Measurements from ENCODE around the gene MYO16.

Gene MYO16

DNA sequence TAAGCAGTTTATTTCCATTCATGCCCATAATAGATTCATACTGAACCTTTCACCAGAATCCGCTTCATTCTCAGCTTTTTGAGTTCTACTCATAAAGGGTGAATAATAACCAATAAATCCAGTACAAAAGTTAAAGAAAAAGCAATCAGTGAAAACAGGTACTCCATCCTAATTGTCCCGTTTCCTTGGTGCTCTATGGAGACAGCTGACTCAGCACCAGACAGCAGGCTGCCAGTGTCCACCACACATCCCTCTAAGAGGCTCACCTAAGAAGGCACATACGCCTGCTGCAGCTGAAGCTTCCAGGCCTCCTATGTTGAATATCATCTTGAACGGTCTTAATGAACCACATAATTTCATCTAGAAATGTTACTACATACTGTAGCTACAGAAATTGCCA lies 27.3 kb downstream of the MYO16 start:
- no peak for DNase-seq (ENCODE audit: low read depth)
- no peak for TF ChIP-seq CTCF (conservative IDR thresholded peaks at IDR 0.05; ENCODE audit: low read depth, low read length)
- no peak overlapping the region for H3K4me3 ChIP-seq (ENCODE audit: low read depth, low read length)

DNA sequence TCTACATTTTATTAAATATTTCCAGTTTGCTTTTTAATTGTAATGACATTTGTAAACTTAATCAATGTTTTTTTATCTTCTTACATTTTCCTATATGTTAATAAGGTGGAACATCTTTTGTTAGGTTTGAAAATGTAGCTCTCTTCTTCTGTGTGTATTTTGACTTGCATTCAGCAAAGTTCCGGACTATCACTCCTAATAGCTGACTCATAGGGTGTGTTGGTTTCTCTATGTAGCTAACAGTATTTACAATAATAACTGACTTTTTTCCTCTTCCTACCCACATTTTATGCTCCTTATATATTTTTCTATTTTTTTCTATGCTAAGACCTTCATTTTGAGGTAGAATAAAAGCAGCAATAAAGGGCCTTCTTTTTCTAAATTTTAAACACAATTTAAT lies 28.1 kb downstream of the MYO16 start:
- DNase-seq (ENCODE audit: low read depth), result peak; percentile 12
- no peak overlapping the region for H3K4me3 ChIP-seq (ENCODE audit: low read depth, low read length)

DNA sequence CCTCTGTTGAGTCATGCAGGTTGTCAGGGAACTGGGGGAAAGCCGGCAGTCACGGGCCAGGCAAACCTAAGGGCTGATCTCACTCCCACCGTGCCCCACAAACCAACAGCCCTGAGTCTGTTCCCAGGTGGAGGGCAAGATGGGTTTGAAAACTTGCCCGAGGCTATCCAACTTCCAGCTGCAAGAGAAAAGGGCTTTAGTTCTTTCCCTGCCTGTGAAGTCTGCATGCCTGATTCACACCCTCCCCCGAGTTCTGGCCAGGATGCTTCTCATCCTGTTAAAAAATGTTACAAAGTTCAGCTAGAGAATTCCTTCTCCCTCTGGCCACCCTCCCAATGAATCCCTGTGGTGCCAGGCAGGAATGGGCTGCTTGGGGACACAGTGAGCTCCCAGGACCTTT lies 33.1 kb downstream of the MYO16 start:
- TF ChIP-seq CTCF (conservative IDR thresholded peaks at IDR 0.05; ENCODE audit: low read depth, low read length), result no peak
- no peak overlapping the region for H3K4me3 ChIP-seq (ENCODE audit: low read depth, low read length)
- no peak for DNase-seq (ENCODE audit: low read depth)

More for the DNA sequence above, 28.1 kb downstream of the MYO16 start:
- TF ChIP-seq CTCF (conservative IDR thresholded peaks at IDR 0.05; ENCODE audit: low read depth, low read length), result no peak

DNA sequence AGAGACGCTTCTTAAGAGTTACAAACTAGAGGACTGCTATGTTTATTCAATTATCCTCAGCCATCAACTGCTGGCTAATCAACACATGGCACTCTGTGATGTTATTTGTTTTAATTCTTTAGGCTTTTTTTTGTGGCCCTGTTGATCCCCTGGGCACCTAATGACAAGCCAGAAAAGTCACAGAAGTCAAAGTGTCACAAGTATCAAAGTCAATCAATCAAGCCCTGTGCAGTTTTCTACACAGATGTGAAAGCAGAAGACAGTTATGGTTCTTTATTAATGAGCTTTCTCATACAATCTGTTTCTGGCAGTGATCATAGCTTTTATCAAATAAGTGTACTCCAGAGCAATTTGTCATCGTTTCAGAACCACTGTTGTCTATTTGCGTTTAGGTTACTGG lies 34.3 kb downstream of the MYO16 start:
- TF ChIP-seq CTCF (conservative IDR thresholded peaks at IDR 0.05; ENCODE audit: low read depth, low read length), result no peak
- DNase-seq (ENCODE audit: low read depth), result no peak
- H3K4me3 ChIP-seq (ENCODE audit: low read depth, low read length), result no peak overlapping the region

GRCh38 chr13:108667205-108667604 lies 37.8 kb downstream of the MYO16 start:
- TF ChIP-seq CTCF (conservative IDR thresholded peaks at IDR 0.05; ENCODE audit: low read depth, low read length), result no peak
- no peak for DNase-seq (ENCODE audit: low read depth)
- H3K4me3 ChIP-seq (ENCODE audit: low read depth, low read length), result no peak overlapping the region

DNA sequence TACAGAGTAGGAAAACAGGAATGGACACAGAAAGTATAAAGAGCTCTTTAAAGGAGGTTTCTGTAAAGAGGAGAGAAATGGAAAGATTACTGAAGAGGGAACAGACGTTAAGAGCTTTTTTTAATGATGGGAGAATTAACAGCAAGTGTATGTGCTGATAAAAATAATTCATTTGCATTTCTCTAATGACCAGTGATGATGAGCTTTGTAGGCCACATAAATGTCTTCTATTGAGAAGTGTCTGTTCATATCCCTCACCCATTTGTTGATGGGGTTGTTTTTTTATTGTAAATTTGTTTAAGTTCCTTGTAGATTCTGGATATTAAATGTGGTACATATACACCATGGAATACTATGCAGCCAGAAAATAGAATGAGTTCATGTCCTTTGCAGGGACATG lies 40.0 kb downstream of the MYO16 start:
- no peak overlapping the region for H3K4me3 ChIP-seq (ENCODE audit: low read depth, low read length)
- peak; percentile 33 for DNase-seq (ENCODE audit: low read depth)
- no peak for TF ChIP-seq CTCF (conservative IDR thresholded peaks at IDR 0.05; ENCODE audit: low read depth, low read length)

DNA sequence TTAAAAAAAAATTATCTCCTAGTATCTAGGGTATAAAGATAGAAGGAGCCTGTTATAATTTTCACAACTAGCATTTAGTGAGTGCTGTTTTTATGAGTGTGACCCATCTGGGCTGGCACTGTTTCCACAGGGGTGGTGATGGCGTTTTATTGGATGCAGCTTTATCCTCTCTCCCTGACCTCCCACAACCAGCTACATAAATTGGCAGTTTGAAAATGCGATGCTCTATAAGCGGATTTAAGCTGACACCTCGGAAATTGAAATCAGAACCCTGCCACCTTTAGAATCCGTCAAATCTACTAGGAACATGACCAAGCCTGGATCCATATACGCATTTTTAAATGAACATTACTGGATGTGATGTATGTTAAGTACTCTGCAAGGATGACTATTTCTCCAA lies 44.9 kb downstream of the MYO16 start:
- DNase-seq (ENCODE audit: low read depth), result no peak
- H3K4me3 ChIP-seq (ENCODE audit: low read depth, low read length), result no peak overlapping the region
- no peak for TF ChIP-seq CTCF (conservative IDR thresholded peaks at IDR 0.05; ENCODE audit: low read depth, low read length)
